H9 (cell line): ENCODE results near the gene MACROD1. TPM values are rescaled to one million over a fixed set of nuclear protein-coding genes. Genes with fewer than 3 reads are reported as not detected.

Experiments used
- DNase-seq: peaks from one replicate; pipeline ENCODE4 v3.0.0-alpha.2; 2017
- H2AFZ ChIP-seq: one replicate; pipeline ENCODE4 v1.6.1; 2013; ENCODE audit warnings: mild to moderate bottlenecking, low read length, control low read depth, moderate library complexity
- H2AK5ac ChIP-seq: 2 replicates; pipeline ENCODE4 v1.6.1; 2013; ENCODE audit warnings: low read length, control low read depth, mixed read lengths; ENCODE audit not compliant: insufficient read length
- H2BK120ac ChIP-seq: one replicate; pipeline ENCODE4 v1.6.1; 2013; ENCODE audit warnings: low read depth, mild to moderate bottlenecking, low read length, control low read depth, inconsistent platforms; ENCODE audit not compliant: poor library complexity, severe bottlenecking
- H2BK12ac ChIP-seq: 2 replicates; pipeline ENCODE4 v1.6.1; 2013; ENCODE audit warnings: low read length, control low read depth, mixed read lengths, low read depth; ENCODE audit not compliant: insufficient read length
- H2BK15ac ChIP-seq: 2 replicates; pipeline ENCODE4 v1.6.1; 2013; ENCODE audit warnings: low read depth, low read length, control low read depth
- H2BK20ac ChIP-seq: one replicate; pipeline ENCODE4 v1.6.1; 2013; ENCODE audit warnings: low read depth, mild to moderate bottlenecking, low read length, control low read depth, inconsistent platforms; ENCODE audit not compliant: poor library complexity, severe bottlenecking
- H2BK5ac ChIP-seq: 2 replicates; pipeline ENCODE4 v1.6.1; 2013; ENCODE audit warnings: low read length, control low read depth, mixed read lengths; ENCODE audit not compliant: insufficient read length
- H3K14ac ChIP-seq: 2 replicates; pipeline ENCODE4 v1.6.1; 2013; ENCODE audit warnings: low read length, control low read depth; ENCODE audit not compliant: insufficient read depth
- H3K18ac ChIP-seq: 2 replicates; pipeline ENCODE4 v1.6.1; 2013; ENCODE audit warnings: low read depth, mild to moderate bottlenecking, mixed read lengths, low read length, control low read depth; ENCODE audit not compliant: insufficient read length
- H3K23ac ChIP-seq: 2 replicates; pipeline ENCODE4 v1.6.1; 2013; ENCODE audit warnings: low read length, control low read depth, mixed read lengths, low read depth; ENCODE audit not compliant: insufficient read length
- H3K23me2 ChIP-seq: 2 replicates; pipeline ENCODE4 v1.6.1; 2013; ENCODE audit warnings: low read depth, mild to moderate bottlenecking, mixed read lengths, low read length, control low read depth; ENCODE audit not compliant: insufficient read length, poor library complexity, severe bottlenecking
- H3K27ac ChIP-seq: 2 replicates; pipeline ENCODE4 v1.5.1; 2013; ENCODE audit warnings: low read length, control low read depth, mixed read lengths, low read depth; ENCODE audit not compliant: insufficient read length
- H3K27me3 ChIP-seq: 2 replicates; pipeline ENCODE4 v1.6.1; 2013; ENCODE audit warnings: low read length, control low read depth, inconsistent platforms; ENCODE audit not compliant: insufficient read depth
- H3K4ac ChIP-seq: 2 replicates; pipeline ENCODE4 v1.6.1; 2013; ENCODE audit warnings: low read depth, mild to moderate bottlenecking, control low read depth, inconsistent platforms, low read length, moderate library complexity
- H3K4me1 ChIP-seq: 2 replicates; pipeline ENCODE4 v1.6.1; 2013; ENCODE audit warnings: low read length, control low read depth, inconsistent platforms; ENCODE audit not compliant: insufficient read depth
- H3K4me2 ChIP-seq: 2 replicates; pipeline ENCODE4 v1.6.1; 2013; ENCODE audit warnings: low read length, control low read depth, mixed read lengths; ENCODE audit not compliant: insufficient read length, insufficient read depth
- H3K56ac ChIP-seq: 2 replicates; pipeline ENCODE4 v1.6.1; 2013; ENCODE audit warnings: low read depth, mild to moderate bottlenecking, mixed read lengths, low read length, control low read depth; ENCODE audit not compliant: insufficient read length
- H3K79me1 ChIP-seq: 2 replicates; pipeline ENCODE4 v1.6.1; 2013; ENCODE audit warnings: low read depth, mild to moderate bottlenecking, moderate library complexity, low read length, control low read depth, inconsistent platforms; ENCODE audit not compliant: insufficient read depth, poor library complexity, severe bottlenecking
- H3K79me2 ChIP-seq: 2 replicates; pipeline ENCODE4 v1.6.1; 2013; ENCODE audit warnings: low read length, control low read depth, inconsistent platforms; ENCODE audit not compliant: insufficient read depth
- H3K9ac ChIP-seq: 2 replicates; pipeline ENCODE4 v1.6.1; 2013; ENCODE audit warnings: low read length, control low read depth, mixed read lengths; ENCODE audit not compliant: insufficient read length; ENCODE audit errors: extremely low read depth
- H3K9me3 ChIP-seq: one replicate; pipeline ENCODE4 v1.6.1; 2013; ENCODE audit warnings: low read depth, low read length, inconsistent platforms; ENCODE audit not compliant: control insufficient read depth
- H3T11ph ChIP-seq: one replicate; pipeline ENCODE4 v1.6.1; 2013; ENCODE audit warnings: mild to moderate bottlenecking, low read length, control low read depth, inconsistent platforms
- H4K20me1 ChIP-seq: one replicate; pipeline ENCODE4 v1.6.1; 2013; ENCODE audit not compliant: control insufficient read depth, insufficient read length, insufficient read depth
- H4K5ac ChIP-seq: 2 replicates; pipeline ENCODE4 v1.6.1; 2013; ENCODE audit warnings: low read depth, mild to moderate bottlenecking, mixed read lengths, low read length, control low read depth; ENCODE audit not compliant: insufficient read length
- H4K8ac ChIP-seq: replicated peaks from 2 replicates; pipeline ENCODE4 v1.6.1; 2013; ENCODE audit warnings: low read length, control low read depth, mixed read lengths, low read depth; ENCODE audit not compliant: insufficient read length
- H4K91ac ChIP-seq: 2 replicates; pipeline ENCODE4 v1.6.1; 2013; ENCODE audit warnings: low read depth, mild to moderate bottlenecking, moderate library complexity, mixed read lengths, low read length, control low read depth; ENCODE audit not compliant: insufficient read length
- H3K27ac Mint-ChIP-seq, 3 experiments: 2 replicates in 2 of 3; 3 replicates in 1 of 3; pipeline ENCODE4 v1.8.0; 2020 to 2021; ENCODE audit warnings: mixed read lengths in 3 of 3, mild to moderate bottlenecking in 1 of 3, moderate library complexity in 1 of 3
- H3K27me3 Mint-ChIP-seq: 2 replicates; pipeline ENCODE4 v1.8.0; 2021; ENCODE audit warnings: low read depth, mild to moderate bottlenecking, moderate library complexity, mixed read lengths
- H3K36me3 Mint-ChIP-seq, 3 experiments: 2 replicates in 2 of 3; 3 replicates in 1 of 3; pipeline ENCODE4 v1.8.0; 2020 to 2021; ENCODE audit warnings: low read depth in 3 of 3, mixed read lengths in 3 of 3; ENCODE audit not compliant: insufficient read depth in 1 of 3
- H3K4me1 Mint-ChIP-seq, 2 experiments: 2 replicates each; pipeline ENCODE4 v1.8.0; 2020; ENCODE audit warnings: mixed read lengths in 2 of 2
- H3K4me3 Mint-ChIP-seq, 2 experiments: 2 replicates in 1 of 2; 3 replicates in 1 of 2; pipeline ENCODE4 v1.8.0; 2020 to 2021; ENCODE audit warnings: mild to moderate bottlenecking in 2 of 2, mixed read lengths in 2 of 2, moderate library complexity in 1 of 2
- H3K9me3 Mint-ChIP-seq, 2 experiments: 2 replicates in 1 of 2; 3 replicates in 1 of 2; pipeline ENCODE4 v1.8.0; 2020; ENCODE audit warnings: mild to moderate bottlenecking in 2 of 2, mixed read lengths in 2 of 2, moderate library complexity in 1 of 2
- CTCF ChIP-seq: fragments of 200-600 bp; sonication (generic); conservative IDR thresholded peaks from 3 replicates; pipeline ENCODE4 v1.8.0; 2021; ENCODE audit warnings: antibody characterized with exemption, mild to moderate bottlenecking
- WGBS: extraction: QIAGEN DNeasy Blood & Tissue Kit; methylation state at CpG from one replicate; pipeline ENCODE4 v1.1.7; 2013; ENCODE audit warnings: missing lambda C conversion rate, low lambda C conversion rate, mixed read lengths; ENCODE audit not compliant: insufficient read length; ENCODE audit errors: extremely low coverage; 5-methylcytosine and 5-hydroxymethylcytosine counted together
- total RNA-seq: library from RNA; stranded (reverse); gene quantifications from 2 replicates; pipeline ENCODE4 v1.2.1, GENCODE V29; 2021

Gene MACROD1
- total RNA-seq, 1 experiment from 2014 or later, result 21.2 TPM

GRCh38 chr11:64092111-64092760, 73.7 kb downstream of the MACROD1 start:
- H3K9me3 ChIP-seq, result no peaks in the 10 kb centered on the region
- no peak overlapping the region for H2BK12ac ChIP-seq
- Mint-ChIP-seq H3K4me1 (peaks cover 21 to 54% of the 10 kb centered on the region in 2 experiments), H3K36me3 (no peaks in the 10 kb centered on the region), H3K27ac (no peak overlapping the region), H3K9me3 (no peaks in the 10 kb centered on the region), H3K27me3 (peaks cover 70% of the 10 kb centered on the region), H3K4me3 (no peak overlapping the region)
- no peak overlapping the region; the same call in 1 of the 2 replicates for H3K14ac ChIP-seq
- H2BK5ac ChIP-seq, result no peak overlapping the region
- H3K18ac ChIP-seq, result no peak overlapping the region
- no CpG with 5 or more reads among the region's 15 CpGs for WGBS
- H3K4me2 ChIP-seq, result no peak overlapping the region
- H2BK15ac ChIP-seq, result no peak overlapping the region
- no peak overlapping the region for H4K8ac ChIP-seq
- H3T11ph ChIP-seq, result no peak overlapping the region
- no peaks in the 10 kb centered on the region for H3K79me2 ChIP-seq
- H3K4me1 ChIP-seq, result no peaks in the 10 kb centered on the region; the same call in 1 of the 2 replicates
- TF ChIP-seq CTCF, result no peak
- no peak overlapping the region for H3K4ac ChIP-seq
- no peak overlapping the region for H2BK120ac ChIP-seq
- no peak overlapping the region for H2BK20ac ChIP-seq
- no peak overlapping the region for H2AK5ac ChIP-seq
- DNase-seq, result no peak
- no peaks in the 10 kb centered on the region; the same call in 1 of the 2 replicates for H3K27me3 ChIP-seq
- no peaks in the 10 kb centered on the region for H3K23me2 ChIP-seq
- no peak overlapping the region for H3K23ac ChIP-seq
- no peak overlapping the region for H3K9ac ChIP-seq
- H4K5ac ChIP-seq, result no peak overlapping the region
- no peak overlapping the region for H3K56ac ChIP-seq
- no peak overlapping the region for H4K91ac ChIP-seq
- no peaks in the 10 kb centered on the region for H3K79me1 ChIP-seq
- H2AFZ ChIP-seq, result no peak overlapping the region
- no peak overlapping the region for H3K27ac ChIP-seq
- no peaks in the 10 kb centered on the region for H4K20me1 ChIP-seq
